ENCODE measurements around the gene KANTR. TPM values are rescaled to one million over a fixed set of nuclear protein-coding genes. Genes with fewer than 3 reads are reported as not detected.

Gene KANTR, protein sequence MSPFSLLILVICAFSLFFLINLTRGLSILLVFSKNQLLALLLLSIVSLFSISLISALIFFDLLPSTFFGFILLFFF
- total RNA-seq (10 to 100 TPM; 39.3 to 46.1 TPM), polyA plus RNA-seq (ENCODE audit: insufficient read depth, low read depth, low replicate concordance) (3.0 TPM)
- long read RNA-seq, donor 1 = 0 reads
- long read RNA-seq, donor 2 = 0 reads

DNA sequence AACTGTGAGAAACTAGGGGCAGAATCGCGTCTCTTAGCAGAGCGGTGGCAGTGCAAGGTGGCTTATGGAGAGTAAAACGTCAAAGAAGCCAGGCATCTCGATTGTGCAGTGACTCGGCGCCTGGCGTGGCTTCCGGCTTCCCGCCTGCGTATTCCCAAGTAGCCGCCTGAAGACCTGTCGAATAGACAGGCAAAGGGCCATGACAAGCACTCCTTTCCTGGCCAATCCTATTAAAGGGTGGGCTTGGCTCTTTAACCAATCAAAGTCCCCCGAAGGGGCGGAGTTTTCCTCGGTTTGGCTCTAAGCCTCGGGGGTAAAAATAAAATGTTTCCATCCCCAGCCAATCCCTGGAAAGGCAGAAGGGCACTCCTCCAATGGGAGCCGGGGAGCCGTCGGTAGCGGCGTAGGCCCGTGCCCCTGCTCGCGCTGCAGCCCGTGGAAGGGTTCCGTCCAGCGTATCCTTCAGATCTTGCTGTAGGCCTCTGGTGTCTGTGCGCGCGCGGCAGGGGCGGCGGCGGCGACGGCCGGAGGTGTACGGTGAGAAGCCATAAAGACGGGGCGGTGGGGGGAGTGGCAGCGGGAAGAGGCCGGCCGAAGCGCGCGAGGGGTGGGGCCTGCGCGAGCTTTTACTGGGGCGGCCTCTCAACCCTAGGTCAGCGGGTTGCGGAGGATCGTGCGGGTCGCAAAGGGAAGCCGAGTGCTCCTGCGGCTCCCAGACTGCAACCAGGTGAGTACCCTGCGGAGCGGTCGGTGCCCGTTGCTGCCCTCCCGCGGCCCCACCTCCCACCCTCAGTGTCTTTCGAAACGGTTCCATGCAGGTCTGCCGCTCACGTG lies at the start of gene KANTR:
TSS of gene KANTR (plus strand) at position 395 of the 834 bp plus-strand sequence. CDS start 30,131 bp downstream, outside the sequence.
- intact Hi-C loops (cut with DNase I; ENCODE audit: low total_unique reads) = no loop called here
- peak; percentile 14 for TF ChIP-seq POLR2A (IDR thresholded peaks at IDR 0.05)
- TF ChIP-seq, protein P1, sequence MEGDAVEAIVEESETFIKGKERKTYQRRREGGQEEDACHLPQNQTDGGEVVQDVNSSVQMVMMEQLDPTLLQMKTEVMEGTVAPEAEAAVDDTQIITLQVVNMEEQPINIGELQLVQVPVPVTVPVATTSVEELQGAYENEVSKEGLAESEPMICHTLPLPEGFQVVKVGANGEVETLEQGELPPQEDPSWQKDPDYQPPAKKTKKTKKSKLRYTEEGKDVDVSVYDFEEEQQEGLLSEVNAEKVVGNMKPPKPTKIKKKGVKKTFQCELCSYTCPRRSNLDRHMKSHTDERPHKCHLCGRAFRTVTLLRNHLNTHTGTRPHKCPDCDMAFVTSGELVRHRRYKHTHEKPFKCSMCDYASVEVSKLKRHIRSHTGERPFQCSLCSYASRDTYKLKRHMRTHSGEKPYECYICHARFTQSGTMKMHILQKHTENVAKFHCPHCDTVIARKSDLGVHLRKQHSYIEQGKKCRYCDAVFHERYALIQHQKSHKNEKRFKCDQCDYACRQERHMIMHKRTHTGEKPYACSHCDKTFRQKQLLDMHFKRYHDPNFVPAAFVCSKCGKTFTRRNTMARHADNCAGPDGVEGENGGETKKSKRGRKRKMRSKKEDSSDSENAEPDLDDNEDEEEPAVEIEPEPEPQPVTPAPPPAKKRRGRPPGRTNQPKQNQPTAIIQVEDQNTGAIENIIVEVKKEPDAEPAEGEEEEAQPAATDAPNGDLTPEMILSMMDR (IDR thresholded peaks at IDR 0.05) = no peak
- Histone ChIP-seq H3K9me3 (no peaks in the 10 kb centered on the region), H3K4me1 (peaks cover 3% of the 10 kb centered on the region), H3K36me3 (ENCODE audit: low read depth, missing control alignments) (no peaks in the 10 kb centered on the region), H3K27me3 (no peaks in the 10 kb centered on the region), H3K4me3 (peak within 1 kb of the TSS; percentile 63 to 77), H3K27ac (peak within 1 kb of the TSS; percentile 79 to 88)
- WGBS, 2 donors = 0% methylated on average over 10 to 32 of the region's 67 CpGs
- DNase-seq = peak; percentile 93

DNA sequence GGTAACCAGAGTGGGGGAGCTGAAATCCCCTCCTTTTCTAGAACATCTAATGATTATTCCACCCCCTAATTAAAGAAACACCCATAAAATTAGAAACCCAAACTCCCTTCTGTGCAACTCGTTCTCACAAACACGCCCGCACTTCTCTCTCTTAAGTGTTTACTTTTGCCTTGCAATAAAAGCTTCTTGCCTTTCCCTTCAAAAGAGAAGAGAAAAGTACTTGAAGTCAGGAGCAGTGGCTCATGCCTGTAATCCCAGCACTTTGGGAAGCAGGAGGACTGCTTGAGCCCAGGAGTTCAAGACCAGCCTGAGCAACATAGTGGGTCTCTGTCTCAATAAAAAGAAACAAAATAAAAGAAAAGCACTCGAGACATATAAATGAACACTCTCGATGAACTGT lies 48.9 kb upstream of the KANTR start:
- intact Hi-C loops (cut with DNase I; ENCODE audit: low total_unique reads) = no loop called here
- 62 to 80% methylated on average over 5 of the region's 5 CpGs for WGBS, 2 donors
- H3K27ac ChIP-seq = no peak overlapping the region
- TF ChIP-seq, protein P1 (IDR thresholded peaks at IDR 0.05) = no peak
- TF ChIP-seq POLR2A (IDR thresholded peaks at IDR 0.05) = no peak
- no peaks in the 10 kb centered on the region for H3K36me3 ChIP-seq (ENCODE audit: low read depth, missing control alignments)
- no peaks in the 10 kb centered on the region for H3K4me1 ChIP-seq
- no peak for DNase-seq
- H3K4me3 ChIP-seq = no peak overlapping the region
- H3K9me3 ChIP-seq = no peaks in the 10 kb centered on the region
- H3K27me3 ChIP-seq = no peaks in the 10 kb centered on the region

DNA sequence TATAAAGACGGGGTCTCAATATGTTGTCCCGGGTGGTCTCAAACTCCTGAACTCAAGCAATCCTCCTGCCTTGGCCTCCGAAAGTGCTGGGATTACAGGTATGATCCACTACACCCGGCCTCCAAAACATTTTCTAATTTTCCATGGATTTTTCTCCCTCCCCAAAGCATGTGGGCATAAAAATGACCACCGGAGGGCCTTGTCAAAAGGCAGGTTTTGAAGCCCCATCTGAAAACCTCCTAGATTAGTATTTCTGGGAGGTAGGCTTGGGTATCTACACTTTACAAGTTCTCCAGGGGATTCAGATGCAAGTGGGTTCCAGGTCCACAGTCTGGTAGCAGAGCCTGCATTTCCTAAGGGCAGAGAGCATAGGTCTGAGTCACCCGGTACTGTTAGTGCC lies 46.7 kb upstream of the KANTR start:
- intact Hi-C loops (cut with DNase I; ENCODE audit: low total_unique reads) = no loop called here
- Histone ChIP-seq H3K4me1 (no peaks in the 10 kb centered on the region), H3K4me3 (no peak overlapping the region), H3K9me3 (no peaks in the 10 kb centered on the region), H3K36me3 (ENCODE audit: low read depth, missing control alignments) (no peaks in the 10 kb centered on the region), H3K27ac (no peak overlapping the region), H3K27me3 (no peaks in the 10 kb centered on the region)
- WGBS, 2 donors = 88 to 94% methylated on average over 6 of the region's 6 CpGs
- no peak for DNase-seq
- TF ChIP-seq, protein P1 (IDR thresholded peaks at IDR 0.05) = no peak
- TF ChIP-seq POLR2A (IDR thresholded peaks at IDR 0.05) = no peak

DNA sequence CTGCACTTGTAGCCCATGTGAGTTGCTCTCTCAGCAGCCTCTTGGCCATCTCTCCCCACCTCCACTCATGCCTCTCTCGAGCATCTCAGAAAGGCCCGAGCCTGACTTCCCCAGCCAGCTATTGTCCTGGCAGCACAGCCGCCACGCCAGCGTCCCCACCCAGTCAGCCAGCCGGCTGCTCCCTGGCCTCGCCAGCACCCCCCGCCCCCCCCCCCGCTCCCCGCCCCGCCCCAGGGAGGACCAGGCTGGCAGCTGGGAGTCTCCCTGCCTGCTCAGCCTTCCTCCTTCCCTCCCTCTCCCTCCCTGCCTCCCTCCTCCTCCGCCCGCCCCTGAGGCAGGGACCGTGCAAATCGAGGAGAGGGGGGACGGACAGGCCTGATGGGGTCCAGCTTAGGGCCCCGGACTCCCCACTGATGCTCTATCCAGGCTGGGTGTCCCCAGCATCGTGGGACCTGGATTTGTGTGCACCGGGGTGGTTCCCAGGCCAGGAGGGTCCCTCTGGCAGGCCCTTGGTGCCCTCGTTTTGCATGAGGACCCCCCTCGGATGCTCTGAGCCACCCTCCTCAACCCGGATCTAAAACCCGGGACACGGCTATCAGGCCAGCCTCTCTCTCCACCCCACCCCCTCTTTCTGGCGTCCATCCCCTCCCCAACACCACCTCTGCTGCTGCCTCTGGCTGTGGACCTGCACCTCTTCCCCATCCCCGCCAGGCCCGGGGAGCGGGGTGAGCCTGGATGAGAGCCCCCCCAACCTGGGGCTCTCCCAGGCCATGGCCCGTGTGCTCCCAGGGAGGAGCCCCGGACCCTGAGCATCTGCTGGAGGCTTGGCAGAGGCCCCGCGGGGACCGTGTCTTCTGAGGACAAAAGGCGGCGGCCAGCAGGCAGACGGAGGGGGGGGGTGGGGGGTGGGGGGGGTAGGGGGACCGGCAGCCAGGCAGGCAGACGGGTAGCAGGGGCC lies 45.5 kb upstream of the KANTR start, which contains the start of gene GPR173:
TSS of gene GPR173 (plus strand) at position 621 of the 958 bp plus-strand sequence. CDS start 27,833 bp downstream, outside the sequence.
- whole genome bisulfite sequencing, 2 donors = 0 to 8% methylated on average over 5 to 15 of the region's 38 CpGs
- Histone ChIP-seq H3K27ac (no peak within 1 kb of the TSS), H3K36me3 (ENCODE audit: low read depth, missing control alignments) (no peaks in the 10 kb centered on the region), H3K27me3 (no peaks in the 10 kb centered on the region), H3K9me3 (no peaks in the 10 kb centered on the region), H3K4me1 (no peaks in the 10 kb centered on the region), H3K4me3 (peak within 1 kb of the TSS; percentile 44 to 53)
- TF ChIP-seq POLR2A (IDR thresholded peaks at IDR 0.05) = no peak
- TF ChIP-seq, protein P1 (IDR thresholded peaks at IDR 0.05) = no peak
- intact Hi-C loops (cut with DNase I; ENCODE audit: low total_unique reads) = no loop called here
- peak; percentile 26 for DNase-seq
